ENCODE results near the gene REEP2.
"Not testable (repeated sequence)": the region's sequence is repeated elsewhere in the genome, so short reads cannot be mapped to it uniquely, and the experiment has no call there.

REEP2 gene

GRCh38 chr5:138466125-138466899, 27.5 kb downstream of the REEP2 start:
- peak; percentile 35 for DNase-seq (ENCODE audit: low read depth)

DNA sequence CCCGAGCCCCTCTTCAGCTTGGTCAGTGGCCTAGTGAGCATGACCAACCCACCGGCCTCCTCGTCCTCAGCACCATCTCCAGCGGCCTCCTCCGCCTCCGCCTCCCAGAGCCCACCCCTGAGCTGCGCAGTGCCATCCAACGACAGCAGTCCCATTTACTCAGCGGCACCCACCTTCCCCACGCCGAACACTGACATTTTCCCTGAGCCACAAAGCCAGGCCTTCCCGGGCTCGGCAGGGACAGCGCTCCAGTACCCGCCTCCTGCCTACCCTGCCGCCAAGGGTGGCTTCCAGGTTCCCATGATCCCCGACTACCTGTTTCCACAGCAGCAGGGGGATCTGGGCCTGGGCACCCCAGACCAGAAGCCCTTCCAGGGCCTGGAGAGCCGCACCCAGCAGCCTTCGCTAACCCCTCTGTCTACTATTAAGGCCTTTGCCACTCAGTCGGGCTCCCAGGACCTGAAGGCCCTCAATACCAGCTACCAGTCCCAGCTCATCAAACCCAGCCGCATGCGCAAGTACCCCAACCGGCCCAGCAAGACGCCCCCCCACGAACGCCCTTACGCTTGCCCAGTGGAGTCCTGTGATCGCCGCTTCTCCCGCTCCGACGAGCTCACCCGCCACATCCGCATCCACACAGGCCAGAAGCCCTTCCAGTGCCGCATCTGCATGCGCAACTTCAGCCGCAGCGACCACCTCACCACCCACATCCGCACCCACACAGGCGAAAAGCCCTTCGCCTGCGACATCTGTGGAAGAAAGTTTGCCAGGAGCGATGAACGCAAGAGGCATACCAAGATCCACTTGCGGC, 28.2 kb downstream of the REEP2 start:
- peak; percentile 63 for DNase-seq (ENCODE audit: low read depth)

DNA sequence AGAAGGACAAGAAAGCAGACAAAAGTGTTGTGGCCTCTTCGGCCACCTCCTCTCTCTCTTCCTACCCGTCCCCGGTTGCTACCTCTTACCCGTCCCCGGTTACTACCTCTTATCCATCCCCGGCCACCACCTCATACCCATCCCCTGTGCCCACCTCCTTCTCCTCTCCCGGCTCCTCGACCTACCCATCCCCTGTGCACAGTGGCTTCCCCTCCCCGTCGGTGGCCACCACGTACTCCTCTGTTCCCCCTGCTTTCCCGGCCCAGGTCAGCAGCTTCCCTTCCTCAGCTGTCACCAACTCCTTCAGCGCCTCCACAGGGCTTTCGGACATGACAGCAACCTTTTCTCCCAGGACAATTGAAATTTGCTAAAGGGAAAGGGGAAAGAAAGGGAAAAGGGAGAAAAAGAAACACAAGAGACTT, 28.9 kb downstream of the REEP2 start:
- no peak for DNase-seq (ENCODE audit: low read depth)

- peak; percentile 61 for DNase-seq (ENCODE audit: low read depth)
These were observed 29.5 kb downstream of the REEP2 start for GRCh38 chr5:138468133-138468965.

DNA sequence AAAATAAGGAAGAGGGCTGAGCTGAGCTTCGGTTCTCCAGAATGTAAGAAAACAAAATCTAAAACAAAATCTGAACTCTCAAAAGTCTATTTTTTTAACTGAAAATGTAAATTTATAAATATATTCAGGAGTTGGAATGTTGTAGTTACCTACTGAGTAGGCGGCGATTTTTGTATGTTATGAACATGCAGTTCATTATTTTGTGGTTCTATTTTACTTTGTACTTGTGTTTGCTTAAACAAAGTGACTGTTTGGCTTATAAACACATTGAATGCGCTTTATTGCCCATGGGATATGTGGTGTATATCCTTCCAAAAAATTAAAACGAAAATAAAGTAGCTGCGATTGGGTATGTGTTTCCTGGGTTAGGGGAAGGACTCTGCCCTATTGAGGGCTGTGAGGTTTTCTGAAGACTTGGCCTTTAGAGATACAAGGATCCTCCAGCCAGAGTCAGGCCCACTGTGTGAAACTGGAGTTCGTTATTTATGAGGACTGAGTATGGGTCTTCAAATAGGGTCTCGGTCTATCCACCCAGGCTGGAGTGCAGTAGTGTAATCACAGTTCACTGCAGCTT, 30.2 kb downstream of the REEP2 start:
- no peak for DNase-seq (ENCODE audit: low read depth)

DNA sequence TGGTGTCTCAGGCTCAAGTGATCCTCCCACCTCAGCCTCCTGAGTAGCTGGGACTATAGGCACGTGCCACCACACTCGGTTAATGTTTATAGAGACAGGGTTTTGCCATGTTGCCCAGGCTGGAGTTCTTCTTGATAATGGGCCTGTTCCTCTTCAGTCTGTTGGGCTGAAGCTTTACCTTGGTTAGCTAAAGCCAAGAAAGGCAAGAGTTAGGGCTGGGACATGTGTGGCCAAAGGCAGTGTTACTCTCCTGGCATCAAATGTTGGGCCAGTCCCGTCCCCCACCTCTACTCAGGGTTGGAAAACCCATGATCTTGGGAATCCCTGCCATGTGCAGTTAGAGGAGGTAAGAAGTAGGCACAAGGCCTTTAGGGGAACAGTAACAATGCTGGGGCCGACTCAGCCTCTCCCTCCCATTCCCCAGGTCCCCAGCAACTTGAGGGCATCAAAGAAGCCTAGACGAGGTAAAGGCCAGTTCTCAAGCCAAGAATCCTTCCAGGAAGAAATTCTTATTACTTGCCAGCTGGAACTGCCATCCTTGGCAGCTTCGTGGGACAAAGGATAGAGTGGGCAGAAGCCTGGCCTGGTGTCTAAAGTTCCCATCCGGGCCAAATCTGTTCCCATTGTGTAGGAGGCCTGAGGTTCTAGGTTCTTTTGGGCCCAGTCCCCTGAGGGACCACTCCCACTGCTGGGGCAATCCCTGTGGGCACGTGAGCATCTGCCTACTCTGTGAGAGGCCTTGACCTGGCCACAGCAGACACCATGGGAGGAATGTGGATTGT, 30.9 kb downstream of the REEP2 start:
- peak; percentile 79 for DNase-seq (ENCODE audit: low read depth)

- DNase-seq (ENCODE audit: low read depth), result peak; percentile 46
These were observed 31.6 kb downstream of the REEP2 start for GRCh38 chr5:138470322-138471051.

DNA sequence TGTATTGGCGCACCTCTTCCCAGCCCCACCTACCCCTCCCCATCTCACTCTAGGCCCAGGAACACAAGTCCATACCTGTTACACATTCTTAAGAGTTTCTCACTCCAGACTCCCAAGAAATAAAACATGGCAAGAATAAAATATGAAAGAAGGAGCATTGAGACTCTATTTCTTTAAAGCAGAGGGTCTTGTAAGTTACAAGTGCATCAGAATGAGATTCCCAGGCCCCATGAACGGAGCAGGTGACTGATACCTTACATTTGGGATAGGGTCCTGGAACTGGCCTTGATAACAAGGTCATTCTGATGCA, 32.1 kb downstream of the REEP2 start:
- no peak for DNase-seq (ENCODE audit: low read depth)

GRCh38 chr5:138472353-138472752, 33.5 kb downstream of the REEP2 start:
- DNase-seq (ENCODE audit: low read depth), result no peak

DNA sequence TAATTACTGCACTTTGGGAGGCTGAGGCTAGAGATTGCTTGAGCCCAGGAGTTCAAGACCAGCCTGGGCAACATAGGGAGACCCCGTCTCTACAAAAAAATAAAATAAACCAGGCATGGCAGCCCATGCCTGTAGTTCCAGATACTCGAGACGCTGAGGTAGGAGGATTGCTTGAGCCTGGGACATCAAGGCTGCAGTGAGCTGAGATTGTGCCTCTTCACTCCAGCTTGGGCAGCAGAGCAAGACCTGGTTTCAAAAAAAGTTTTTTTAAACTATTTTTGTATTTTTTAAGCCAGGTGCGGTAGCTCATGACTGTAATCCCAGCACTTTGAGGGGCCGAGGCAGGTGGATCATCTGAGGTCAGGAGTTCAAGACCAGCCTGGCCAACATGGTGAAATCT, 34.3 kb downstream of the REEP2 start:
- not testable (repeated sequence) for DNase-seq (ENCODE audit: low read depth)

- DNase-seq (ENCODE audit: low read depth), result no peak
These were observed 38.1 kb downstream of the REEP2 start for GRCh38 chr5:138476918-138477317.

DNA sequence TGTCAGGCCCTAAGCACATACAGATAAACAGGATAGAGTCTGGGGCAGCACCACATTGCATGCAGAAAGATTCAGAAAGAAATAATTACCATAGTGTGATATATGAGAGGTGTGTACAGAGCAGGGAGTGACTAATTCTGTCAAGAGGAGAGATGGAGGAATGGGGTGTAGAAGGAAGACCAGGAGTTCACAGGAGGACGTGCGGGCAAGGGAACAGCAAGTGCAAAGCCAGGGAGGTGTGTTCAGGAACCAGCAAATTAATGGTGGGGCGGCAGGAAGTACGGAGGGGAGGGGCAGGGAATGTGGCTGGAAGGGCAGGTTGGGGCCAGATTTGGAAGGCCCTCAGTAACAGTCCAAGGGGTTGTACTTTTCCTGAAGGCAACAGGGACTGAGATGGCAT, 43.8 kb downstream of the REEP2 start:
- no peak for DNase-seq (ENCODE audit: low read depth)

DNA sequence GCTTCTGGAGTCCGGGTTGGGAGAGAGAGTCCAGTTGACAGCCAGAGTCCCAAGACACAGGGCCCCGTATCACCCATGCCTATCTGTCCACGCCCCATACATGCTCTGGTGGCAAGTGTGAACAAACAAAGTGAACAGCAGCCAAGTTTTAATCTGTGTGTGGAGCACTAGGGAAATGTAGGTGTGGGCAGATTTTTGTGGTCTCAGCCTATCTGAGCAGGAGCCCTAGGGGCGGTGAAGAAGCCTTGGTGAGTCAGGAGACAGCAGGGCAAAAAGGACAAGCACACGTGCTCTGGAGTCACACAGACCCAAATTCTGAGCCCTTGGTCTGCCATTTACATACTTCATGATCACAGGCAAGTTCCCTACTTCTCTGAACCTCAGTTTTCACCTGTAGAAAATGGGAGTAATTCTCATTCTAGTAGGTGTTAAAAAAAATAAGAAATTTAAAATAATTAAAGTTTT, 49.7 kb downstream of the REEP2 start:
- DNase-seq (ENCODE audit: low read depth), result no peak

DNA sequence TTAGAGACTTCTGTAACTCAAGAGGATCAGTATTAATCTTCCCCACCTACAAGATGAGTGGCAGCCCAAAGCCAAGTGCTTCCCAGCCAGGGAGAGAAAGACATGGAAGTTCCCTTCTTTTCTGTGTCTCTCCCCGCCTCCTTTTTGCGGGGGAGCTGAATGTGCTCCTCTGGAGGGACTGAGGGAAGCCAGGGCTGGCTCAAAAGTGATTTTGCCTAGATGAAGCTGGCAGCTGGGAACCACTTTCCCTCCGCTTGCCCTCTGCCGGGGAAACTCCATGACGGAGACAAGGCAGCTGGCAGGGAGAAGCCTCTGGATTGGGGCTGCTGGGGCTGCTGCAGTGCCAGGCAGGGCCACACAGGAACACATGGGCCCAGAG, 50.8 kb downstream of the REEP2 start:
- DNase-seq (ENCODE audit: low read depth), result no peak

GRCh38 chr5:138490648-138491283, 51.9 kb downstream of the REEP2 start:
- DNase-seq (ENCODE audit: low read depth), result no peak

DNA sequence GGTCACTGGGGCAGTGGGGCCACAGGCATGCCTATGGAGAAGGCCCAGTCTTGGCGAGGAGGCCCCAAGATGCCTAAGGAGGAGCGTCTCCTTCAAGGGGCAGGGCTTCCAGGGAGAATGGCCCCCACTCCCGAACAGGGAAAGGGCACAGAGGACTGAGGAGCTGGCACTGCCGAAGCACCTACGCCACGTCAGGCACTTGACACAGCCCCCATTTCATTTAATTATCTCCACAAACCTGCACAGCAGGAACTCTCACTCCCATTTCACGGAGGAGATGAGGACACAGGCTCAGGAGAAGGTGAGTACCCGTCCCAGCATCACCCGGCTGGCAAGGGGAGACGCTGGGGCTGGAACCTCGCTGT, 52.4 kb downstream of the REEP2 start:
- no peak for DNase-seq (ENCODE audit: low read depth)

GRCh38 chr5:138491669-138492559, 53.1 kb downstream of the REEP2 start:
- peak; percentile 77 for DNase-seq (ENCODE audit: low read depth)

- DNase-seq (ENCODE audit: low read depth), result no peak
These were observed 53.7 kb downstream of the REEP2 start for GRCh38 chr5:138492560-138493045.

DNA sequence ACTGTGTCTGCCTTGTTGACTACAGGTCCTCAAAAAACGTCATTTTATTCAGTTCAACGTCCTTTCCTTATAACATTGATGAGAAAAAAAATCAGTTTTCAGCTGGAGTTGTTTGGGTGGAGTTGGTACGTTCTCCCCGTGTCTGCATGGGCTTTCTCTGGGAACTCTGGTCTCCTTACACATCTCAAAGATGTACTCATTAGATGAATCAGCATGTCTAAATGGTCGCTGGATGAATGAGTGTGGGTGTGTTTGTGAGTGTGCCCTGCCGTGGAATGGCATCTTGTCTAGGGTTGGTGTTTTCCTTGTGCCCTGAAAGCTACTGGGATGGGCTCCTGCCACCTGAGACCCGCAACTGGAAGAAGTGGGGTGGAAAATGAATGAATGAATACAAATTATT, 56.5 kb downstream of the REEP2 start:
- DNase-seq (ENCODE audit: low read depth), result no peak

Measured in activated T-cell treated with anti-CD3 and anti-CD28 coated beads for 1 hour (primary cell).